Measurements from ENCODE around the gene ORMDL3. TPM values are rescaled to one million over a fixed set of nuclear protein-coding genes. Genes with fewer than 3 reads are reported as not detected.

The ORMDL3 gene
- polyA plus RNA-seq, 3 donors = 9.4 to 13.5 (median 11.8) TPM

GRCh38 chr17:39915559-39915958, 11.8 kb downstream of the ORMDL3 start:
- H3K4me1 Mint-ChIP-seq = no peaks in the 10 kb centered on the region
- Histone ChIP-seq H4K20me1 (ENCODE audit: insufficient read depth, low read length) (no peaks in the 10 kb centered on the region), H3K9ac (ENCODE audit: insufficient read depth, low read length, poor library complexity, severe bottlenecking) (no peak overlapping the region), H3K27ac (ENCODE audit: low read depth in 1 of 2, low read length in 2 of 2) (no peak overlapping the region), H3K4me2 (replicated peaks; ENCODE audit: extremely low read depth, low read length, poor library complexity, severe bottlenecking) (no peak overlapping the region), H3K36me3 (replicated peaks in 1 of 2; ENCODE audit: control insufficient read depth in 1 of 2, insufficient read depth in 2 of 2, low read length in 2 of 2) (peaks cover 0 to 2% of the 10 kb centered on the region in 2 donors), H3K4me1 (ENCODE audit: control insufficient read depth in 1 of 2, insufficient read depth in 2 of 2, low read length in 2 of 2) (no peaks in the 10 kb centered on the region), H3K27me3 (ENCODE audit: control insufficient read depth in 2 of 2, insufficient read depth in 2 of 2, low read length in 2 of 2) (no peaks in the 10 kb centered on the region), H2AFZ (ENCODE audit: insufficient read depth, low read depth, low read length, poor library complexity, severe bottlenecking) (no peak overlapping the region), H3K9me3 (replicated peaks in 1 of 2; ENCODE audit: control insufficient read depth in 1 of 2, insufficient read depth in 1 of 2, low read length in 2 of 2) (no peaks in the 10 kb centered on the region), H3K79me2 (ENCODE audit: insufficient read depth, low read length) (no peaks in the 10 kb centered on the region), H3K4me3 (replicated peaks in 1 of 3; ENCODE audit: low read depth in 2 of 3, low read length in 3 of 3) (no peak overlapping the region)
- WGBS (ENCODE audit: insufficient coverage) = 100% methylated on average over 1 of the region's 4 CpGs
- intact Hi-C loops (cut with micrococcal nuclease) = no loop called here
- DNase-seq = no peak
- peaks cover 0 to 5% (median 0%) of the 10 kb centered on the region in 3 donors for H3K27me3 Mint-ChIP-seq (ENCODE audit: low read depth in 3 of 3)
- no peak overlapping the region for H3K4me3 Mint-ChIP-seq
- H3K36me3 Mint-ChIP-seq = peaks cover 15 to 24% of the 10 kb centered on the region in 2 donors
- H3K9me3 Mint-ChIP-seq = no peaks in the 10 kb centered on the region
- no peak overlapping the region for H3K27ac Mint-ChIP-seq
- TF ChIP-seq, protein P1, sequence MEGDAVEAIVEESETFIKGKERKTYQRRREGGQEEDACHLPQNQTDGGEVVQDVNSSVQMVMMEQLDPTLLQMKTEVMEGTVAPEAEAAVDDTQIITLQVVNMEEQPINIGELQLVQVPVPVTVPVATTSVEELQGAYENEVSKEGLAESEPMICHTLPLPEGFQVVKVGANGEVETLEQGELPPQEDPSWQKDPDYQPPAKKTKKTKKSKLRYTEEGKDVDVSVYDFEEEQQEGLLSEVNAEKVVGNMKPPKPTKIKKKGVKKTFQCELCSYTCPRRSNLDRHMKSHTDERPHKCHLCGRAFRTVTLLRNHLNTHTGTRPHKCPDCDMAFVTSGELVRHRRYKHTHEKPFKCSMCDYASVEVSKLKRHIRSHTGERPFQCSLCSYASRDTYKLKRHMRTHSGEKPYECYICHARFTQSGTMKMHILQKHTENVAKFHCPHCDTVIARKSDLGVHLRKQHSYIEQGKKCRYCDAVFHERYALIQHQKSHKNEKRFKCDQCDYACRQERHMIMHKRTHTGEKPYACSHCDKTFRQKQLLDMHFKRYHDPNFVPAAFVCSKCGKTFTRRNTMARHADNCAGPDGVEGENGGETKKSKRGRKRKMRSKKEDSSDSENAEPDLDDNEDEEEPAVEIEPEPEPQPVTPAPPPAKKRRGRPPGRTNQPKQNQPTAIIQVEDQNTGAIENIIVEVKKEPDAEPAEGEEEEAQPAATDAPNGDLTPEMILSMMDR (IDR thresholded peaks at IDR 0.05) = no peak

GRCh38 chr17:39913989-39914388, 13.4 kb downstream of the ORMDL3 start:
- H3K27me3 ChIP-seq (ENCODE audit: control insufficient read depth in 2 of 2, insufficient read depth in 2 of 2, low read length in 2 of 2) = no peaks in the 10 kb centered on the region
- H3K4me2 ChIP-seq (replicated peaks; ENCODE audit: extremely low read depth, low read length, poor library complexity, severe bottlenecking) = no peak overlapping the region
- no peaks in the 10 kb centered on the region for H3K9me3 Mint-ChIP-seq
- no peak overlapping the region for H2AFZ ChIP-seq (ENCODE audit: insufficient read depth, low read depth, low read length, poor library complexity, severe bottlenecking)
- H3K4me3 ChIP-seq (replicated peaks in 1 of 3; ENCODE audit: low read depth in 2 of 3, low read length in 3 of 3) = no peak overlapping the region
- intact Hi-C loops (cut with micrococcal nuclease) = no loop called here
- no CpG with 5 or more reads among the region's 3 CpGs for WGBS (ENCODE audit: insufficient coverage)
- H3K27me3 Mint-ChIP-seq (ENCODE audit: low read depth in 3 of 3) = peaks cover 0 to 1% (median 0%) of the 10 kb centered on the region in 3 donors
- no peaks in the 10 kb centered on the region for H3K36me3 ChIP-seq (replicated peaks in 1 of 2; ENCODE audit: control insufficient read depth in 1 of 2, insufficient read depth in 2 of 2, low read length in 2 of 2)
- H3K4me3 Mint-ChIP-seq = no peak overlapping the region
- H3K9ac ChIP-seq (ENCODE audit: insufficient read depth, low read length, poor library complexity, severe bottlenecking) = no peak overlapping the region
- H3K27ac ChIP-seq (ENCODE audit: low read depth in 1 of 2, low read length in 2 of 2) = no peak overlapping the region
- no peaks in the 10 kb centered on the region for H3K4me1 Mint-ChIP-seq
- H3K9me3 ChIP-seq (replicated peaks in 1 of 2; ENCODE audit: control insufficient read depth in 1 of 2, insufficient read depth in 1 of 2, low read length in 2 of 2) = no peaks in the 10 kb centered on the region
- H3K36me3 Mint-ChIP-seq = peaks cover 13% of the 10 kb centered on the region in 2 donors
- no peaks in the 10 kb centered on the region for H4K20me1 ChIP-seq (ENCODE audit: insufficient read depth, low read length)
- H3K27ac Mint-ChIP-seq = peak overlapping the region in 1 of 7 donors; percentile 37
- H3K4me1 ChIP-seq (ENCODE audit: control insufficient read depth in 1 of 2, insufficient read depth in 2 of 2, low read length in 2 of 2) = no peaks in the 10 kb centered on the region
- TF ChIP-seq, protein P1 (IDR thresholded peaks at IDR 0.05) = no peak
- DNase-seq = no peak
- H3K79me2 ChIP-seq (ENCODE audit: insufficient read depth, low read length) = no peaks in the 10 kb centered on the region
